GM19238 (cell line): ENCODE results near the gene BBS9.
"Not testable (repeated sequence)": the region's sequence is repeated elsewhere in the genome, so short reads cannot be mapped to it uniquely, and the experiment has no call there.

ENCODE experiments used
- DNase-seq: peaks from one replicate; pipeline ENCODE4 v3.0.0; 2011; ENCODE audit warnings: low spot score; ENCODE audit not compliant: insufficient read length

Gene BBS9

DNA sequence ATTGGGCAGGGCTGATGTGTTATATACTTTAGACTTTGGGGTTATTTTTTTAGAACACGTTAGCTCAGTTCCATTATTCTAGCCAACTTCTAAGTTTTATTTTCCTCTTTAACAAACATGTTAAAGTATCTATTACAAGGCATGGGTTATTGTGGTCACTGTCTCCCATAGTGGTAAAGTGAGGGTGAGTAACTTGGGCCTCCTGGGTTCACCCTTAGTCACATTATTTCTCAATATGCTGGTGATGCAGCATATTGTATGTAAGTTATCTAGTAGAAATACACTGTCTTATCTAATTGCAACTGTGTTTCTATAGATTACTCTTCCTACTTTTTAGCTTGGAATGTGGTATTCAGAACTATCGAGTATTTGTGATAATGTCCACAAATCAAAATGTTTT lies 65.9 kb downstream of the BBS9 start:
- no peak for DNase-seq

- no peak for DNase-seq
Measured at GRCh38 chr7:33196221-33196620, 66.9 kb downstream of the BBS9 start.

DNA sequence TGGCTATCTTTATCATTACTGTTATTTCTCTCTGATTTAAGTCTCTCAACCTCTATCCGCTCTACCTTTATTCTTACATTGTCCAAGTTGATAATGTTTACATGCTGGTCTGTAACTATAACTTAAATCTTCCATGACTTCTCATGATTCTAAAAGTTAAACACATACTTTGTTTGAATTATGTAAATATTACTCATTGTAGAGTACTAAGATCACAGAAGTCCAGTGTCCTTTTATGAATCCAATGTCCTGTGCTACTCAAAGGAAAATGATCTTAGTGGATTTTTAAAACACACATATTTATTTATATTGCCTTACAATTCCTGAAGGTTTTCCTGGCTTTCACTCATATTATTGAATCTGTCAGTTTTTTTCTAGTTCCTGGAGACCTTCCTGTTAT lies 70.9 kb downstream of the BBS9 start:
- DNase-seq, result no peak

DNA sequence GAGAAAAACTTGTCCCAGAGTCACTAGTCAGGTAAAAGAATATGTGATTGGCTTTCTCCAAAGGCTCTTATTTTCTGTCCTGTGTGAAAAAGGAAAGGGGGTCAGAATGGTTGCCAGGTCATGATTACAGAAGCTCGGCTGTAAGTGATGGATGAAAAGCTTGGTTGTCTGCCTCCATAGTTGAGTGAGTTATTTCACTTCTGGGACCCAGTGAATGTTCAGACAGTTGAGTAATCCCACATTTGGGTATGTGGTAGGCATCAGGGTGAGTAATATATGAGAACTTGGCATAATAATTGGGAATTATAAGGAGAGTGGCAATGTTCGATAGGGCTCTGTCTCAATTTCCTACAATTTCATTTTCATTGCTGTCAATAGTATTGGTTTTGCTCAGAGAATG lies 72.5 kb downstream of the BBS9 start:
- no peak for DNase-seq

GRCh38 chr7:33210958-33211357 lies 81.6 kb downstream of the BBS9 start:
- no peak for DNase-seq

DNA sequence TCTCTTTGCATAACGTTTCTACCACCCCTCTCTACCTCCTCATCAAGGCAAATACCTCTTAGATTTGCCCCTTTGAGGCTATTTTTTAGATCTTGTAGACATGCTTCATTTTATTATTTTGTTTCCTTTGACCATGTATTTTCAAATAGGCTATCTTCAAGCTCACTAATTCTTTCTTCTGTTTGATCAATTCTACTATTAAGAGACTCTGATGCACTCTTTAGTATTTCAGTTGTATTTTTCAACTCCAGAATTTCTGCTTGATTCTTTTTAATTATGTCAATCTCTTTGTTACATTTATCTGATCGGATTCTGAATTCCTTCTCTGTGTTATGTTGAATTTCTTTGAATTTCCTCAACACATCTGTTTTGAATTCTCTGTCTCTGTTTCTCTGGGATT lies 82.8 kb downstream of the BBS9 start:
- DNase-seq, result no peak

DNA sequence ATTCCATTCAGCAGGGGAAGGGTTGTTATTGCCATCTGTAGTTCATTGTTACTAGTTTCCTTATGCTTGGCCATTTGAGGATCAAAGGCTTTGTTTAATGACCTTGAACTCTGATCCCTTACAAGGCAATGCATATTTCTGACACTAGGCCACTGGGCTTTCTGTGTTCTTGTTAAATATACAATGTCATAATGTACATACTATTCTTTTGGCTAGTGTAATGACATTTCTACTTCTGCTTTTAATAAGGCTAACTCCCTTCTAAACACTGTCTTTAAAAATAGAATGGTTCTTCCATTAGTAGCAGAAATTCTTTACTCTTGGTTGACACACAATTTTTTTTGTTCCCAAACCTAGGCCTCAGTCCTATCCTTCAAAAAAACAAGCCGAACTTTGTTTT lies 86.6 kb downstream of the BBS9 start:
- no peak for DNase-seq

DNA sequence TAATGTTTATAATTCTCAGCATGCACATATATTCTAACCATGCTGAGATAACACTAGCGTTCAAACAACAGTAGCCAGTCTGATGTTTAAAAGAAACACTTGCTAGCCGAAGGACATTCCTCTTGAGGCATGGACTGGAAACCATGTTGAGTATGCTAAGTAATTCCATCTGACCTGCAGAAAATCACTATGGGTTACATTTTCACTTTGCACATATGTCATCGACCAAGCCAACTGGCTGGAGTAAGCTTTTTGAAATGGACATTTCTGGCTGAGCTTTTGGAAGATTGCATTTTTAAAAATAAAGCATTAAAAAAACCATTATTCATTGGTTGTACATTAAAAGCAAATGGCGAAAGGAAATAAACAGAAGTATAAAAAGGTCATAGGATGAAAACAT lies 88.2 kb downstream of the BBS9 start:
- no peak for DNase-seq

DNA sequence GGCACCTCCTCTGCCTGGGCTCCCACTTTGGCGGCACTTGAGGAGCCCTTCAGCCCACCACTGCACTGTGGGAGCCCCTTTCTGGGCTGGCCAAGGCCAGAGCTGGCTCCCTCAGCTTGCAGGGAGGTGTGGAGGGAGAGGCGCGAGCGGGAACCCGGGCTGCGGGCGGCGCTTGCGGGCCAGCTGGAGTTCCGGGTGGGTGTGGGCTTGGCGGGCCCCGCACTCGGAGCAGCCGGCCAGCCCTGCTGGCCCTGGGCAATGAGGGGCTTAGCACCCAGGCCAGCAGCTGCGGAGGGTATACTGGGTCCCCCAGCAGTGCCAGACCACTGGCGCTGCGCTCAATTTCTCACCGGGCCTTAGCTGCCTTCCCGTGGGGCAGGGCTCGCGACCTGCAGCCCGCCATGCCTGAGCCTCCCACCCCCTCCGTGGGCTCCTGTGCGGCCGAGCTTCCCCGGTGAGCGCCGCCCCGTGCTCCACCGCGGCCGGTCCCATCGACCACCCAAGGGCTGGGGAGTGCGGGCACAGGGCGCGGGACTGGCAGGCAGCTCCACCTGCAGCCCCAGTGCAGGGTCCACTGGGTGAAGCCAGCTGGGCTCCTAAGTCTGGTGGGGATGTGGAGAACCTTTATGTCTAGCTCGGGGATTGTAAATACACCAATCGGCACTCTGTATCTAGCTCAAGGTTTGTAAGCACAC lies 89.6 kb downstream of the BBS9 start:
- DNase-seq, result not testable (repeated sequence)

GRCh38 chr7:33220231-33220630 lies 90.9 kb downstream of the BBS9 start:
- DNase-seq, result no peak

DNA sequence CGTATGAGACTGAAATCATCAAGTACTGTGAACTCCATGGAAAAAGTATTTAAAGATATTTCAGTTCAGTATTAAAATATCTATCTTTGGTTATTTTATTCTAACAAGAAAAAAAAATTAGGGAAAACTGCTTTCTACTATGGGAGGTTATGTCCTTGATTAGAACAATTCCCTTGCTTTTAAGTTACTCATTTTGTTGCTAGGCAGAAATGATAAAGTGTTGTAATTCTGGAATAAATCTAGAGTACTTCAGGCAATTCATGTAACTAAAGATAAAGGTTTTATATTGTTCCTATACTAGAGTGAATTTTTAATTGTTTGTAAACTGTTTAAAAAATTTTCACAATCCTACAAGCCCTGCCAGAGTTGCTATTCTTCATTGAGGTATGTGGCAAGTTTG lies 92.0 kb downstream of the BBS9 start:
- no peak for DNase-seq

DNA sequence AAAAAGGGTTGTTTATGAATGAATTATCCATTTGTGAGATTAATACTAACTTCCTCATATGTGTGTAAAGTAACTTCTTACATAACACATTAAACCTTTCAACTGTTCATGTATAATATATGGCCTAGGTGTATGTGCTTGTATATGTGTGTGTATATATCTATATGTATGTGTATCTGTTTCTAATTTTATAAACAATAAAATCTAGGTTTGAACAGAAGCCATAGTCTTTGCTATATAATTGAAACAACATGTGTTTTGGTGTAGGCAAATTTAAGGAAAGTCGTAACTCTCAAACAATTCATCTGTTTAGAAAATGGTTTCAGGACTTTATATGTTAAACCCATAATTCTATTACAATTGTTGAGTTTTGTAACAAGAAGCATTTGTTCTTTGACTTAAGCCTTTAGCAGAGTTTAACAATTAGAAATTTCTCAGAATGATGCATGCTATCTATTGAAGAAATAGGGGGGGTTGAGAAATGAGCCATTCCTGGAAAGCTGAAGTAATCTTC lies 103.3 kb downstream of the BBS9 start:
- DNase-seq, result no peak

DNA sequence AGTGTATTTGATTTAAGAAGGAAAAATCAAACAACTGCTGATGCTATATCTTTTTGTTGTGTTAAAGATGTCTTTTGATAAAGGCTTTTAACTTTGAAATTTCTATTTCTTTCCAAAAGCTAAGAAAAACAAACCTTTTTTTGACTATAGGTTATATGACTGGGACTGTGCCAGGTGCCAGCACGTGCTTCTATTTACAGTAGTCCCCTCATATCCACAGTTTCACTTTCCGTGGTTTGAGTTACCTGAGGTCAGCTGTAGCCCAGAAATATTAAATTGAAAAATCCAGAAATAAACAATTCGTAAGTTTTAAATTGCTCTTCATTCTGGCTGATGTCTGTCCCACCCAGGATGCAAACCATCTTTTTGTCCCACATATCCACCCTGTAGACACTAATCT lies 104.3 kb downstream of the BBS9 start:
- no peak for DNase-seq

- DNase-seq, result no peak
Measured at GRCh38 chr7:33237036-33237435, 107.7 kb downstream of the BBS9 start.

DNA sequence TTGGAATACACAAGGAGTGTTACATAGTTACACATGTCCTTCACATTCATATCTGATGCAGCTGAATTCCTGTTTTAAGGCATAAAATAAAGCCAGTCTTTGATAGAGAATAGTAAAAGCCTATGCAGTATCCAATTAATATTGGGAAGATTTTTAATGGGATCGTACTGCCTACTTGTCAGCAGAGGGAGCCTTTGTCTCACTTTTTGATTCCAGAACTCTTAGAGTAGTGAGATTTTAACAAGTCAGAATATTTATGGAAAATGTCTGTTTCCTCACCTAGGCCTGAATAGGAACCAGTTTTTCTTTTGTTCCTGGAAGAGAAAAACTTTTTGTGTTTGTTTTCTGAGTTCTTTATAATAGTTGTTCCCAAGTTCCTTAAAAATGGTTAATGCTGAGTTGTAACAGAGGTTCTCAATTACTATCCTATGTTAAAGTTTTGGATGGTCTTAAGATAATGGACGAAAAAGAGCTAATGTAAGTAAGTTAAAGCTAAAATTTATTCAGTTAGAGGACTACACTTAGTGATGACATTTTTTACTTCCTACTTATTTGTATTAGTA lies 114.0 kb downstream of the BBS9 start:
- no peak for DNase-seq

- DNase-seq, result no peak
Measured at GRCh38 chr7:33248671-33249070, 119.3 kb downstream of the BBS9 start.

DNA sequence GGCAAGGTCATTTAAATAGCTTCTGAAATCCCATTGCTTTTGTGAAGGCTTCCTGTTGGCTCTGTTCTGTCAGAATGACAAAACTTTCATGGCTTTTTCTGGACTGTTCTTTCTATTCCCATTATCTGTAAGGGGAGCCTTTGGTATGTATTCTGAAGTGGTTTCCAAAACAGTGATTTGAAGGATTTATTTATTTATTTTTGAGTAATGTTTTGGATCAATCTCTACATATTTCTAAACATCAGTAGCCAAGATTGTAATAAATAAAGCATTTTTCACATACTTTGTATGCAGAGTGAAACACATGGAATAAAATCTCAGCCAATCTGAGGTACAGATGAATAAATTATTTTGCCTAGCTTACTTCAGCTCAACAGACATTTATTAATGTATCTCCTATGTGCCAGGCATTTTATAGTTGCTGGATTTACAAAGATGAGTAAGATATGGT lies 121.1 kb downstream of the BBS9 start:
- DNase-seq, result no peak

- DNase-seq, result no peak
Measured at GRCh38 chr7:33251301-33251700, 121.9 kb downstream of the BBS9 start.

GRCh38 chr7:33258491-33258951 lies 129.2 kb downstream of the BBS9 start:
- no peak for DNase-seq

DNA sequence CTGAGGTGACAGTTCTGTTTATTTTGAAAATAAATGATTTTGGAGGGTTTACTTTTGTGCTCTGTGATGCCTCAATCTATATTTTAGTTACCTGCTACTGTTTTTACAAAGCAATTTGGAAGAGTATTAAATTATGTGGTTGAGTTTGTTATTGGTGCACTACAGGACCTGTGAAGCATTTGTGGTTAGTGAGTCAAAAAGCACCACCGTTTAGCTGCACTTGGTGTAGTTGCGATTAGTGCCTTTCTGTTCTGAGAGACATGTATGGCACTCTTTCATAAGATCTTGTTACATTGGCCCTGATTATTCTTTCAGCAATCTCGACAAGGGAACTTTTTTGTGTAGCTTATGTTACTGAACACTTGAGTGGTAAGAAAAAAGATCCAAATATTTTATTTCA lies 132.2 kb downstream of the BBS9 start:
- DNase-seq, result no peak

- no peak for DNase-seq
Measured at GRCh38 chr7:33262476-33262875, 133.1 kb downstream of the BBS9 start.

DNA sequence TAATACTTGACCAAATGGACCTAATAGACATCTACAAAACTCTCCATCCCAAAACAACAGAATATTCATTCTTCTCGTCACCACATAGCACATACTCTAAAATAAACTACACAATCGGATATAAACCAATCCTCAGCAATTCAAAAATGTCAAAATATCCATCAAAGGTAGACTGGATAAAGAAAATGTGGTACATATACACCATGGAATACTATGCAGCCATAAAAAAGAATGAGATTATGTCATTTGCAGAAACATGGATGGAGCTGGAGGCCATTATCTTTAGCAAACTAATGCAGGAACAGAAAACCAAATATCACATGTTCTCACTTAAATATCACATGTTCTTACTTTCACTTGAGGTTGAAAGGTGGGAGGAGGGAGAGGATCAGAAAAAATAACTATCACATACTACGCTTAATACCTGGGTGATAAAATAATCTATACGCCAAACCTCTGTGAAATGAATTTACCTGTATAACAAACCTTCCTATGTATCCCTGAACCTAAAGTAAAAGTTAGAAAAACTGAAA lies 142.5 kb downstream of the BBS9 start:
- DNase-seq, result not testable (repeated sequence)

- no peak for DNase-seq
Measured at GRCh38 chr7:33273356-33273755, 144.0 kb downstream of the BBS9 start.
